Forelimb muscle (tissue), 1 donor: Measurements from ENCODE around the gene ACSF3. TPM values are rescaled to one million over a fixed set of nuclear protein-coding genes. Genes with fewer than 3 reads are reported as not detected.

Experiments
- DNase-seq: peaks from one replicate; pipeline ENCODE4 v3.0.0-alpha.2; 2013; ENCODE audit warnings: low read depth
- polyA plus RNA-seq: library from polyadenylated mRNA; unstranded; fragments of 120-200 nt; gene quantifications from one replicate; pipeline ENCODE4 v1.2.1, GENCODE V29; 2013; ENCODE audit not compliant: insufficient read length

The ACSF3 gene
- polyA plus RNA-seq = 15.1 TPM

- no peak for DNase-seq
Measured at GRCh38 chr16:89093602-89094251, at the start of gene ACSF3. ACSF3 (plus strand) TSS chr16:89093852; CDS start chr16:89100682, 6,830 bp downstream.

- no peak for DNase-seq
Measured at GRCh38 chr16:89044418-89045180, 49.1 kb upstream of the ACSF3 start.

GRCh38 chr16:89045181-89045815 is 48.4 kb upstream of the ACSF3 start:
- no peak for DNase-seq

- no peak for DNase-seq
Measured at GRCh38 chr16:89045881-89046280, 47.8 kb upstream of the ACSF3 start.

- no peak for DNase-seq
Measured at GRCh38 chr16:89046491-89046890, 47.2 kb upstream of the ACSF3 start.

GRCh38 chr16:89047331-89048089 is 46.1 kb upstream of the ACSF3 start:
- no peak for DNase-seq

- no peak for DNase-seq
Measured at GRCh38 chr16:89048090-89048725, 45.4 kb upstream of the ACSF3 start.

- no peak for DNase-seq
Measured at GRCh38 chr16:89048871-89049422, 44.7 kb upstream of the ACSF3 start.

GRCh38 chr16:89049484-89050118 is 44.1 kb upstream of the ACSF3 start:
- DNase-seq = no peak

GRCh38 chr16:89050119-89050867 is 43.4 kb upstream of the ACSF3 start:
- DNase-seq = no peak

GRCh38 chr16:89050868-89051311 is 42.8 kb upstream of the ACSF3 start:
- no peak for DNase-seq

- no peak for DNase-seq
Measured at GRCh38 chr16:89051521-89052166, 42.0 kb upstream of the ACSF3 start.

- no peak for DNase-seq
Measured at GRCh38 chr16:89052191-89052889, 41.3 kb upstream of the ACSF3 start.

GRCh38 chr16:89052890-89053724 is 40.5 kb upstream of the ACSF3 start:
- DNase-seq = no peak

- no peak for DNase-seq
Measured at GRCh38 chr16:89053725-89054029, 40.0 kb upstream of the ACSF3 start.

- no peak for DNase-seq
Measured at GRCh38 chr16:89054261-89054661, 39.4 kb upstream of the ACSF3 start.

- no peak for DNase-seq
Measured at GRCh38 chr16:89054714-89055113, 38.9 kb upstream of the ACSF3 start.

- no peak for DNase-seq
Measured at GRCh38 chr16:89055313-89055712, 38.3 kb upstream of the ACSF3 start.
